GM12873 (cell line): ENCODE results near the gene NPY5R.

Experiments
- TF ChIP-seq, protein P1 (sequence below): IDR thresholded peaks from 2 replicates; pipeline ENCODE4 v1.5.1; 2012; ENCODE audit warnings: low read depth, mild to moderate bottlenecking, moderate library complexity, low read length, control low read depth; ENCODE audit not compliant: insufficient read depth; ENCODE audit errors: missing control alignments

The NPY5R gene

GRCh38 chr4:163367651-163368050 is 24.0 kb downstream of the NPY5R start:
- TF ChIP-seq, protein P1, sequence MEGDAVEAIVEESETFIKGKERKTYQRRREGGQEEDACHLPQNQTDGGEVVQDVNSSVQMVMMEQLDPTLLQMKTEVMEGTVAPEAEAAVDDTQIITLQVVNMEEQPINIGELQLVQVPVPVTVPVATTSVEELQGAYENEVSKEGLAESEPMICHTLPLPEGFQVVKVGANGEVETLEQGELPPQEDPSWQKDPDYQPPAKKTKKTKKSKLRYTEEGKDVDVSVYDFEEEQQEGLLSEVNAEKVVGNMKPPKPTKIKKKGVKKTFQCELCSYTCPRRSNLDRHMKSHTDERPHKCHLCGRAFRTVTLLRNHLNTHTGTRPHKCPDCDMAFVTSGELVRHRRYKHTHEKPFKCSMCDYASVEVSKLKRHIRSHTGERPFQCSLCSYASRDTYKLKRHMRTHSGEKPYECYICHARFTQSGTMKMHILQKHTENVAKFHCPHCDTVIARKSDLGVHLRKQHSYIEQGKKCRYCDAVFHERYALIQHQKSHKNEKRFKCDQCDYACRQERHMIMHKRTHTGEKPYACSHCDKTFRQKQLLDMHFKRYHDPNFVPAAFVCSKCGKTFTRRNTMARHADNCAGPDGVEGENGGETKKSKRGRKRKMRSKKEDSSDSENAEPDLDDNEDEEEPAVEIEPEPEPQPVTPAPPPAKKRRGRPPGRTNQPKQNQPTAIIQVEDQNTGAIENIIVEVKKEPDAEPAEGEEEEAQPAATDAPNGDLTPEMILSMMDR = no peak

DNA sequence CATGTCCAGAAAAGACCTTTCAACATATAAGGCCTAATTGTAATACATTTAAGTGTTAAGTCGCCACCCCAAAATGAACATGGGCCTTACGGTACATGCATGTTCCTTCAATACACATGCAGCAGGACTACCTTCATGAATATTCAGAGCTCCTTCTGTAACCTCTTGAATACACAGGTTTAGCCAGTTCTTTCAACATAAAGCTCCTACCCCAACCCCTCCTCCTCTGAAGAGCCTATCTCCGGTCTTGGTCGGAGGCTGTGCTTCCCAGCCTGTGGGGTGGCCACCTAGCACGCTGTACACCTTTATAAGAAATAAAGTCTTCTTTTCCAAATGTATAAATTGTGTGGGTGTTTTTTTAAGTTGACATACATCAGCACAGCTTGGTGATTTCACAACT is 28.3 kb downstream of the NPY5R start:
- TF ChIP-seq, protein P1 = no peak

- TF ChIP-seq, protein P1 = no peak
These were observed 35.0 kb downstream of the NPY5R start for GRCh38 chr4:163378661-163379060.

- TF ChIP-seq, protein P1 = no peak
These were observed 37.0 kb downstream of the NPY5R start for GRCh38 chr4:163380703-163381102.

DNA sequence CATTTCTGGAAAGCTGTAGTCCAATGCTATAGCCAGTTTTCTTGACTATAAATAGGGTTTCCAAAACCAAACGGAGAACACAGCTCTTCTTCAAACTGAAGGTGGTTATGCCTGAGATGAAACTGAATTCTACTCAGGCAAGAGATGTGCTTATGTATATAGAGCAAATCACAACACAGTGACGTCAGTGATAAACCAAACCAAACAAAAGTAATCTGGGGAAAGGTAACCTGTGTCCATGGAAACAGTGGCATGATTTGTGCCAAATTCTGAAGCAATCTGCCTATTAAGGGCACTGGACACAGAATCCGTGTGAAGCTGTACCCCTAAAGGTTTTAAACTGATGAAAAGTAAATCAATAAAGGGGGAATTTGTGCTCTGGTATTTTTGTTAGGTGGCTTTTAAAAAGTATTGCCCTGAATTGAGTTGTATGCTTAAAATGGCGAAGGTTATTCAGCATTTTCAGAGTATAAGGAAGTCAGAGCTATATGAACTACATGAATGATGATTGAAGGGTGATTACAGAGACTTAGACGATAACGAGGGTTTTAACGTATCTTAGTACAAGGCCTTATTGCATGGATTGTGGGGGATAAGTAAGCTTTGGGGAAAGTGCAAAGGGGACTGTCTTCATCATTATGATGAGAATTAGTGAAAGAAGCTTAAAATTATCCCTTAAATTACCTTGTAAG is 38.6 kb downstream of the NPY5R start:
- TF ChIP-seq, protein P1 = no peak

GRCh38 chr4:163384434-163384833 is 40.7 kb downstream of the NPY5R start:
- TF ChIP-seq, protein P1 = no peak

DNA sequence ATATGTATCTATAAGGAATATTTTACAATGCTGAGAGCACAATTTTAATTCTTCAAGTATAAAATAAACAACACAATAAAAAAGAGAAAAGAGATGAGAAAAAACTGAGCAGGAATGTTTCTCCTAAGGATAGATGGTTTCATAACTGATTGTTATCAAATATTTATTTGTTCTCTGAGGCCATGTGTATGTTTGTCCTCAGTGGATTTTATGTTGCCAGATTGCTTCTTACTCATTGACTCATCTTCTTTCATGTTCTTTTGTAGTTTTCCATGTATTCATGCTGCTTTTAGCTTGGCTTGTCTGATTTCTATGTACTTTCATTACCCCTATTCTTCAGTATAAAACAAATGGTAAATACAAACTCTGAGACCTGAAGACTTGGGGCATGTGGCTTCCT is 41.2 kb downstream of the NPY5R start:
- TF ChIP-seq, protein P1 = no peak
